Mesothelial cell of epicardium (in vitro differentiated cells): Measurements from ENCODE around the gene PFKL. TPM values are rescaled to one million over a fixed set of nuclear protein-coding genes. Genes with fewer than 3 reads are reported as not detected.

Experiments used
- DNase-seq, 2 experiments: peaks; one replicate each; pipeline ENCODE4 v3.0.0; 2021; ENCODE audit warnings: low spot score in 2 of 2; ENCODE audit not compliant: unreplicated experiment in 2 of 2
- H3K27ac Mint-ChIP-seq: 2 replicates; pipeline ENCODE4 v1.8.0; 2021; ENCODE audit warnings: mixed read lengths
- H3K27me3 Mint-ChIP-seq: 2 replicates; pipeline ENCODE4 v1.8.0; 2021; ENCODE audit warnings: low read depth, mixed read lengths
- H3K36me3 Mint-ChIP-seq: 2 replicates; pipeline ENCODE4 v1.8.0; 2021; ENCODE audit warnings: mixed read lengths
- H3K4me1 Mint-ChIP-seq: 2 replicates; pipeline ENCODE4 v1.8.0; 2021; ENCODE audit warnings: mixed read lengths
- H3K4me3 Mint-ChIP-seq: 2 replicates; pipeline ENCODE4 v1.8.0; 2021; ENCODE audit warnings: mild to moderate bottlenecking, moderate library complexity, mixed read lengths
- H3K9me3 Mint-ChIP-seq: 2 replicates; pipeline ENCODE4 v1.8.0; 2021; ENCODE audit warnings: mixed read lengths
- CTCF ChIP-seq: fragments of 200-600 bp; sonication (generic); IDR thresholded peaks from one replicate; pipeline ENCODE4 v1.5.0; 2021; ENCODE audit warnings: antibody characterized with exemption; ENCODE audit not compliant: unreplicated experiment
- total RNA-seq: library from RNA; stranded (reverse); gene quantifications from 3 replicates; pipeline ENCODE4 v1.2.1, GENCODE V29; 2021

PFKL gene
- total RNA-seq, 1 donor from 2014 or later = 155 TPM

DNA sequence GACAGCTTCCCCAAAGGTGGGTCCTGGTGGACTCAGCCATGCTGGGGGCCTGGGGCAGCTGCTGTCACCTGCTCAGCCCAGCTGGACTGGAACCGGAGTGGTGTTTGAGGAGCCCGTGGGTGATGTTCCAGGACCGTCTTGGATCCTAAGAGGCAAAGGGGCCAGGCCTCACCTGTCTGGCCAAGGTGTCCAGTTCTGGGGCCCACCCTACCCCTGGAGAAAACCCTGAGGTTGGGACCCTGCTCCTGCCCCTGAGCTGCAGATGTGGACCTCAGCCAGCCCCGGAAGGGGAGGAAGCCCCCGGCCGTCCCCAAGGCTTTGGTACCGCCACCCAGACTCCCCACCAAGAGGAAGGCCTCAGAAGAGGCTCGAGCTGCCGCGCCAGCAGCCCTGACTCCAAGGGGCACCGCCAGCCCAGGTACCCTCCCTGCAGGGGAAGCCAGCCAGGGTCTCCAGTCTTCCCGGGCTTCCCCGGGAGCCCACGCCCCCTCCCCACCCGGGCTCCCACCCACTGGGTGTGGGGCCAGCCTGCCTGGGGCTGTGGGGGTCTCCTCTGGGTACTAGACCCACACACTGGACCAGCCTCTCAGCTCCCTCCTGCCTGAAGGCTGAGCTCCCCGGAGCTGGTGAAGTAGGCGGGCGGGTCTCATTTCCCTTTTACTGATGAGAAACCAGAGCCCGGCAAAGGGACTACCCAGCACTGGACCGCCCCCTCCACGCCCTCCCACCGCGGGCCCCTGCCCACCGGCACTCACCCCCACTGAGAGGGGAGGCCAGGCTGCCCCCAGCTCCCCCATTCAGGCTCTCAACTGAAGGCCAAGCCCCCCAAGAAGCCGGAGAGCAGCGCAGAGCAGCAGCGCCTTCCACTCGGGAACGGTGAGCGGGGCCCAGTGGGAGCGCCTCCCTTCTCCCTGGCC is 12.9 kb upstream of the PFKL start:
- no peaks in the 10 kb centered on the region for H3K9me3 Mint-ChIP-seq
- peaks cover 16% of the 10 kb centered on the region for H3K27me3 Mint-ChIP-seq
- no peak overlapping the region for H3K4me3 Mint-ChIP-seq
- H3K36me3 Mint-ChIP-seq = no peaks in the 10 kb centered on the region
- no peak for TF ChIP-seq CTCF
- H3K4me1 Mint-ChIP-seq = peaks cover 15% of the 10 kb centered on the region
- no peak for DNase-seq
- H3K27ac Mint-ChIP-seq = no peak overlapping the region

DNA sequence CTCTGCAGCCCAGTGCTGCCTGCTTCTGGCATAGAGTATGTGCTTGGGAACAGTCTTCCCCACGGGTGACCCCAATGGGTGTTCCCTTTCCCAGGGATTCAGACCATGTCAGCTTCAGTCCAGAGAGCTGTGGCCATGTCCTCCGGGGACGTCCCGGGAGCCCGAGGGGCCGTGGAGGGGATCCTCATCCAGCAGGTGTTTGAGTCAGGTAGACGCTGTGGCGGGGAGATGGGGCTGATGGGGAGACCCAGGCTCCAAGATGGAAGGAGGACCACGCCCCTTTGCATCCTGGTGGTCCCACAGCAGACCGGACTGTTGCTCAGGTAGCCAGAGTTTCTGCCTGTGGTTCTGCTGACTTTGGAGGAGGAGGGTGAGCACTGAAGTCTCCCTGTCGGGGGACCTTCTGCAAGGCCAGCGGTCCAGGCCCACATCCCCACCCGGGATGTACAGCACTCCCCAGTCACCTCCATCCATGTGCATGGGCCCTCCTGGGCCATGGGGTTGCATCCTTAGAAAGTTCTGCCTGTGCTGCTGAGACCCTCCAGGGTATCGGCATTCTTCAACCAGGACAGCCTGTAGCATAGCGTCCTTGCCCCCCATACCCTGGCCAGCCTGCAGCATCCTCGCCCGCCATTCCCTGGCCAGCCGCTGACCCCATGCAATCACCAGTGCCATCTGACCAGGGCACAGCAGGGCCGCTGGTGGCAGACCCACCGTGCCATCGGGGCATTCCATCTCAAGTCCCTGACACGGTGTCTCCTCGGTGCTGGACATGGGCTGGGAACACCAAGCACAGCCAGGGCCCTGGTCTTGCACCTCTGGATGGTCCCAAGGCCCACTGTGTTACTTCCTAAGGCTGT is 11.4 kb upstream of the PFKL start:
- Mint-ChIP-seq H3K4me3 (no peak overlapping the region), H3K27me3 (peaks cover 16% of the 10 kb centered on the region), H3K27ac (no peak overlapping the region), H3K9me3 (no peaks in the 10 kb centered on the region), H3K36me3 (no peaks in the 10 kb centered on the region), H3K4me1 (peaks cover 5% of the 10 kb centered on the region)
- no peak for TF ChIP-seq CTCF
- no peak for DNase-seq

GRCh38 chr21:44289381-44290010 is 10.4 kb upstream of the PFKL start:
- Mint-ChIP-seq H3K36me3 (no peaks in the 10 kb centered on the region), H3K4me1 (no peaks in the 10 kb centered on the region), H3K9me3 (no peaks in the 10 kb centered on the region), H3K27ac (no peak overlapping the region), H3K27me3 (peaks cover 16% of the 10 kb centered on the region), H3K4me3 (no peak overlapping the region)
- no peak for TF ChIP-seq CTCF
- DNase-seq = no peak

GRCh38 chr21:44290327-44291077 is 9.4 kb upstream of the PFKL start:
- no peak for TF ChIP-seq CTCF
- DNase-seq = no peak
- Mint-ChIP-seq H3K36me3 (no peaks in the 10 kb centered on the region), H3K27me3 (peaks cover 15% of the 10 kb centered on the region), H3K27ac (no peak overlapping the region), H3K9me3 (no peaks in the 10 kb centered on the region), H3K4me3 (no peak overlapping the region), H3K4me1 (peaks cover 4% of the 10 kb centered on the region)
